ENCODE data around the gene VASH2.
"Not testable (repeated sequence)": the region's sequence is repeated elsewhere in the genome, so short reads cannot be mapped to it uniquely, and the experiment has no call there.

The VASH2 gene

GRCh38 chr1:212986551-212986950 lies 36.2 kb downstream of the VASH2 start:
- Mint-ChIP-seq H3K27me3 (no peaks in the 10 kb centered on the region), H3K27ac (peak overlapping the region; percentile 51), H3K4me1 (peaks cover 3% of the 10 kb centered on the region), H3K4me3 (no peak overlapping the region), H3K36me3 (peaks cover 1% of the 10 kb centered on the region), H3K9me3 (no peaks in the 10 kb centered on the region)
- no peak for DNase-seq (ENCODE audit: low spot score in 2 of 2)
- ATAC-seq (ENCODE audit: low read depth), result no peak

- Mint-ChIP-seq H3K27me3 (no peaks in the 10 kb centered on the region), H3K27ac (no peak overlapping the region), H3K9me3 (no peaks in the 10 kb centered on the region), H3K36me3 (peaks cover 6% of the 10 kb centered on the region), H3K4me3 (no peak overlapping the region), H3K4me1 (no peaks in the 10 kb centered on the region)
- DNase-seq (ENCODE audit: low spot score in 2 of 2), result no peak
- ATAC-seq (ENCODE audit: low read depth), result no peak
These were observed 37.5 kb downstream of the VASH2 start for GRCh38 chr1:212987702-212988322.

GRCh38 chr1:212990276-212990675 lies 39.9 kb downstream of the VASH2 start:
- Mint-ChIP-seq H3K27ac (no peak overlapping the region), H3K9me3 (no peaks in the 10 kb centered on the region), H3K4me3 (no peak overlapping the region), H3K27me3 (no peaks in the 10 kb centered on the region), H3K4me1 (no peaks in the 10 kb centered on the region), H3K36me3 (peaks cover 6% of the 10 kb centered on the region)
- ATAC-seq (ENCODE audit: low read depth) (no peak), DNase-seq (ENCODE audit: low spot score in 2 of 2) (no peak)

- ATAC-seq (ENCODE audit: low read depth); DNase-seq (ENCODE audit: low spot score in 2 of 2); H3K9me3 Mint-ChIP-seq; H3K4me3 Mint-ChIP-seq; H3K27ac Mint-ChIP-seq; H3K27me3 Mint-ChIP-seq; H3K4me1 Mint-ChIP-seq: not testable (repeated sequence)
- peaks cover 15% of the 10 kb centered on the region for H3K36me3 Mint-ChIP-seq
These were observed 43.6 kb downstream of the VASH2 start for GRCh38 chr1:212993960-212994359.

GRCh38 chr1:212994926-212995325 lies 44.6 kb downstream of the VASH2 start:
- ATAC-seq (ENCODE audit: low read depth), result no peak
- DNase-seq (ENCODE audit: low spot score in 2 of 2), result no peak
- peaks cover 19% of the 10 kb centered on the region for H3K36me3 Mint-ChIP-seq
- no peak overlapping the region for H3K4me3 Mint-ChIP-seq
- H3K9me3 Mint-ChIP-seq, result no peaks in the 10 kb centered on the region
- H3K27me3 Mint-ChIP-seq, result no peaks in the 10 kb centered on the region
- no peak overlapping the region for H3K27ac Mint-ChIP-seq
- no peaks in the 10 kb centered on the region for H3K4me1 Mint-ChIP-seq

GRCh38 chr1:213003256-213003655 lies 52.9 kb downstream of the VASH2 start:
- no peaks in the 10 kb centered on the region for H3K9me3 Mint-ChIP-seq

GRCh38 chr1:213008564-213008963 lies 58.2 kb downstream of the VASH2 start:
- ATAC-seq (ENCODE audit: low read depth) (no peak), DNase-seq (ENCODE audit: low spot score in 2 of 2) (no peak)
- Mint-ChIP-seq H3K9me3 (no peaks in the 10 kb centered on the region), H3K4me1 (peaks cover 21% of the 10 kb centered on the region), H3K27ac (peak overlapping the region; percentile 14), H3K27me3 (no peaks in the 10 kb centered on the region), H3K4me3 (no peak overlapping the region), H3K36me3 (peaks cover 13% of the 10 kb centered on the region)

More at GRCh38 chr1:213003256-213003655, 52.9 kb downstream of the VASH2 start:
- Mint-ChIP-seq H3K27me3 (no peaks in the 10 kb centered on the region), H3K4me3 (no peak overlapping the region), H3K27ac (no peak overlapping the region), H3K4me1 (peaks cover 4% of the 10 kb centered on the region), H3K36me3 (peaks cover 20% of the 10 kb centered on the region)
- no peak for ATAC-seq (ENCODE audit: low read depth)
- DNase-seq (ENCODE audit: low spot score in 2 of 2), result no peak

- Mint-ChIP-seq H3K36me3 (peaks cover 12% of the 10 kb centered on the region), H3K4me1 (peaks cover 25% of the 10 kb centered on the region), H3K27me3 (no peaks in the 10 kb centered on the region), H3K27ac (peak overlapping the region; percentile 98), H3K9me3 (no peaks in the 10 kb centered on the region), H3K4me3 (peak overlapping the region; percentile 100)
- DNase-seq (ENCODE audit: low spot score in 2 of 2) (no peak), ATAC-seq (ENCODE audit: low read depth) (no peak)
These were observed 64.3 kb downstream of the VASH2 start for GRCh38 chr1:213014642-213015041.

GRCh38 chr1:213015099-213016050 lies 65.0 kb downstream of the VASH2 start, which contains the start of gene ANGEL2:
ANGEL2 (minus strand) TSS chr1:213015867; CDS start chr1:213015671, 196 bp downstream.
- peak within 1 kb of the TSS; percentile 100 for H3K4me3 Mint-ChIP-seq
- peak; percentile 85 to 88 for DNase-seq (ENCODE audit: low spot score in 2 of 2)
- no peaks in the 10 kb centered on the region for H3K27me3 Mint-ChIP-seq
- H3K36me3 Mint-ChIP-seq, result peaks cover 12% of the 10 kb centered on the region
- peaks cover 25% of the 10 kb centered on the region for H3K4me1 Mint-ChIP-seq
- peak; percentile 96 for ATAC-seq (ENCODE audit: low read depth)
- H3K27ac Mint-ChIP-seq, result peak within 1 kb of the TSS; percentile 98
- no peaks in the 10 kb centered on the region for H3K9me3 Mint-ChIP-seq

GRCh38 chr1:213017447-213018273 lies 67.3 kb downstream of the VASH2 start:
- no peak overlapping the region for H3K4me3 Mint-ChIP-seq

GRCh38 chr1:213019450-213019849 lies 69.1 kb downstream of the VASH2 start:
- H3K27ac Mint-ChIP-seq, result no peak overlapping the region
- peaks cover 5% of the 10 kb centered on the region for H3K27me3 Mint-ChIP-seq
- DNase-seq (ENCODE audit: low spot score in 2 of 2) (no peak), ATAC-seq (ENCODE audit: low read depth) (no peak)
- peaks cover 8% of the 10 kb centered on the region for H3K4me1 Mint-ChIP-seq
- H3K4me3 Mint-ChIP-seq, result no peak overlapping the region
- H3K9me3 Mint-ChIP-seq, result no peaks in the 10 kb centered on the region
- peaks cover 3% of the 10 kb centered on the region for H3K36me3 Mint-ChIP-seq

More at GRCh38 chr1:213017447-213018273, 67.3 kb downstream of the VASH2 start:
- Mint-ChIP-seq H3K4me1 (peaks cover 12% of the 10 kb centered on the region), H3K27me3 (no peaks in the 10 kb centered on the region), H3K27ac (no peak overlapping the region), H3K36me3 (peaks cover 3% of the 10 kb centered on the region), H3K9me3 (no peaks in the 10 kb centered on the region)
- ATAC-seq (ENCODE audit: low read depth) (no peak), DNase-seq (ENCODE audit: low spot score in 2 of 2) (no peak)

GRCh38 chr1:213020016-213020415 lies 69.7 kb downstream of the VASH2 start:
- H3K27ac Mint-ChIP-seq, result no peak overlapping the region
- peaks cover 5% of the 10 kb centered on the region for H3K4me1 Mint-ChIP-seq
- peaks cover under 1% of the 10 kb centered on the region for H3K9me3 Mint-ChIP-seq
- H3K4me3 Mint-ChIP-seq, result no peak overlapping the region
- H3K27me3 Mint-ChIP-seq, result peaks cover 6% of the 10 kb centered on the region
- no peak for DNase-seq (ENCODE audit: low spot score in 2 of 2)
- peaks cover 3% of the 10 kb centered on the region for H3K36me3 Mint-ChIP-seq
- no peak for ATAC-seq (ENCODE audit: low read depth)

- H3K27me3 Mint-ChIP-seq, result peaks cover 27% of the 10 kb centered on the region
- H3K27ac Mint-ChIP-seq, H3K36me3 Mint-ChIP-seq: not testable (repeated sequence)
These were observed 76.7 kb downstream of the VASH2 start for GRCh38 chr1:213027024-213027423.

More at GRCh38 chr1:213027024-213027423, 76.7 kb downstream of the VASH2 start:
- not testable (repeated sequence) for H3K9me3 Mint-ChIP-seq; DNase-seq (ENCODE audit: low spot score in 2 of 2); ATAC-seq (ENCODE audit: low read depth); H3K4me3 Mint-ChIP-seq; H3K4me1 Mint-ChIP-seq

Data from memory B cell (primary cell).